Body of pancreas (tissue), 4 donors: ENCODE measurements around the gene TOP2A.

Experiments
- POLR2A ChIP-seq, 3 donors: fragments of 450-650 bp; IDR thresholded peaks; one replicate each; pipeline ENCODE4 v1.6.1; 2016; ENCODE audit warnings: antibody characterized with exemption in 3 of 3, mild to moderate bottlenecking in 2 of 3
- TF ChIP-seq, protein P1 (sequence below), 7 experiments: fragments of 450-650 bp in 4 of 7; fragments of 200-600 bp in 3 of 7; sonication (generic) in 3 of 7; IDR thresholded peaks; one replicate each; pipeline ENCODE4 v1.5.1; 2016 to 2019; ENCODE audit warnings: antibody characterized with exemption in 7 of 7

DNA sequence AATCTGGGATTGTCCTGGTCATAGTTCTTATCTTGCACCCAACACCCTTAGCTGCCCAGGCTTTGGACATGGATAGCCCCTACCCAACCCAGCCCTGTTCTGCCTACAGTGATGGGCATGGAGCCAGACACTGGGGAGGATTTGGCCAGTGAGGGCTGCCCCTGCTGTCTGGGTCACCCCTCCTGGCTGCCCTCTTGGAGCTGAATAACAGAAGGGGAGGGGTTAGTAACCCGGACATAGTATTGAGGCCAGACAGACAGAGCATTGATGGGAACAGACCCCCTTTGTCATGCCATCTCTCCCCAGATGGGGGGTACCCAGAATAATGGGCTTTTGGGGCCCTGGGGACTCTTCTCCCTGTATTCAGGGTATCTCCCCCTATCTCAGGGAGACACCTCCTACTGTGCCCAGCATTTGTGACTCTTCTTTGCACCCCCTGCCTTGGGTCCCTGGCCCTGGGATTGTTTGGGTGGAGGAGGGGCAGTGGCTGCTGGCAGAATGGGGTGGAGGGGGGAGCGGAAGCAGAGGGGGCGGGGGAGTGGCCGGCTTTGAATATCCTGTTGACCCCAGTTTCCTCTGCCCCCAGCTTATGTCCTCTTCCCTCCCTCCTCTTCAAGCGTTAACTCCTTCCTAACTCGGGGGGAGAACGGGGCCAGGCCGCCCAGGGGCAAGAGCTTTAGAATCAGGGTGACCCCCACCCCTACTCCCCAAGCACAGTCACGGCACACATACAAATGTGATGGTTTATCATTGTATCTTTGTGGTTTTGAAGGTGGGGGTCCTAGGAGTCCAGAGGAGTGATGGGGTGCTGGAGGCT, 70.2 kb downstream of the TOP2A start:
- TF ChIP-seq, protein P1, sequence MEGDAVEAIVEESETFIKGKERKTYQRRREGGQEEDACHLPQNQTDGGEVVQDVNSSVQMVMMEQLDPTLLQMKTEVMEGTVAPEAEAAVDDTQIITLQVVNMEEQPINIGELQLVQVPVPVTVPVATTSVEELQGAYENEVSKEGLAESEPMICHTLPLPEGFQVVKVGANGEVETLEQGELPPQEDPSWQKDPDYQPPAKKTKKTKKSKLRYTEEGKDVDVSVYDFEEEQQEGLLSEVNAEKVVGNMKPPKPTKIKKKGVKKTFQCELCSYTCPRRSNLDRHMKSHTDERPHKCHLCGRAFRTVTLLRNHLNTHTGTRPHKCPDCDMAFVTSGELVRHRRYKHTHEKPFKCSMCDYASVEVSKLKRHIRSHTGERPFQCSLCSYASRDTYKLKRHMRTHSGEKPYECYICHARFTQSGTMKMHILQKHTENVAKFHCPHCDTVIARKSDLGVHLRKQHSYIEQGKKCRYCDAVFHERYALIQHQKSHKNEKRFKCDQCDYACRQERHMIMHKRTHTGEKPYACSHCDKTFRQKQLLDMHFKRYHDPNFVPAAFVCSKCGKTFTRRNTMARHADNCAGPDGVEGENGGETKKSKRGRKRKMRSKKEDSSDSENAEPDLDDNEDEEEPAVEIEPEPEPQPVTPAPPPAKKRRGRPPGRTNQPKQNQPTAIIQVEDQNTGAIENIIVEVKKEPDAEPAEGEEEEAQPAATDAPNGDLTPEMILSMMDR (IDR thresholded peaks at IDR 0.05) = no peak
- no peak for TF ChIP-seq POLR2A (IDR thresholded peaks at IDR 0.05)
